HFFc6 (cell line): ENCODE results near the gene FOSL1. TPM values are rescaled to one million over a fixed set of nuclear protein-coding genes. Genes with fewer than 3 reads are reported as not detected.

Experiments used
- DNase-seq: peaks from one replicate; pipeline ENCODE4 v3.0.0-alpha.2; 2018
- H3K27ac Mint-ChIP-seq: 2 replicates; pipeline ENCODE4 v1.8.0; 2020; ENCODE audit warnings: mild to moderate bottlenecking, mixed read lengths
- H3K27me3 Mint-ChIP-seq: 2 replicates; pipeline ENCODE4 v1.8.0; 2021; ENCODE audit warnings: mild to moderate bottlenecking, moderate library complexity, mixed read lengths; ENCODE audit not compliant: insufficient read depth
- H3K36me3 Mint-ChIP-seq: 2 replicates; pipeline ENCODE4 v1.8.0; 2021; ENCODE audit warnings: low read depth, mixed read lengths
- H3K4me1 Mint-ChIP-seq: 2 replicates; pipeline ENCODE4 v1.8.0; 2020; ENCODE audit warnings: low read depth, mixed read lengths
- H3K4me3 Mint-ChIP-seq: 2 replicates; pipeline ENCODE4 v1.8.0; 2020; ENCODE audit warnings: mild to moderate bottlenecking, moderate library complexity, mixed read lengths
- H3K9me3 Mint-ChIP-seq: 2 replicates; pipeline ENCODE4 v1.8.0; 2020; ENCODE audit warnings: mild to moderate bottlenecking, mixed read lengths
- total RNA-seq, 6 experiments: library from RNA; stranded (reverse); fragmentation: NEBNext Ultra II Directional; extraction: Animal tissue kit (Norgen Biotek cat#: 25700); gene quantifications; 2 replicates in 1 of 6; 3 replicates in 5 of 6; pipeline ENCODE4 v1.2.3, GENCODE V29; 2021
- TF ChIP-seq, protein P1 (sequence below): fragments of 200-600 bp; sonication (generic); IDR thresholded peaks from 2 replicates; pipeline ENCODE4 v1.5.0; 2021; ENCODE audit warnings: antibody characterized with exemption, mild to moderate bottlenecking

The FOSL1 gene
- total RNA-seq, 6 experiments from 2014 or later = 134 to 275 (median 234) TPM

DNA sequence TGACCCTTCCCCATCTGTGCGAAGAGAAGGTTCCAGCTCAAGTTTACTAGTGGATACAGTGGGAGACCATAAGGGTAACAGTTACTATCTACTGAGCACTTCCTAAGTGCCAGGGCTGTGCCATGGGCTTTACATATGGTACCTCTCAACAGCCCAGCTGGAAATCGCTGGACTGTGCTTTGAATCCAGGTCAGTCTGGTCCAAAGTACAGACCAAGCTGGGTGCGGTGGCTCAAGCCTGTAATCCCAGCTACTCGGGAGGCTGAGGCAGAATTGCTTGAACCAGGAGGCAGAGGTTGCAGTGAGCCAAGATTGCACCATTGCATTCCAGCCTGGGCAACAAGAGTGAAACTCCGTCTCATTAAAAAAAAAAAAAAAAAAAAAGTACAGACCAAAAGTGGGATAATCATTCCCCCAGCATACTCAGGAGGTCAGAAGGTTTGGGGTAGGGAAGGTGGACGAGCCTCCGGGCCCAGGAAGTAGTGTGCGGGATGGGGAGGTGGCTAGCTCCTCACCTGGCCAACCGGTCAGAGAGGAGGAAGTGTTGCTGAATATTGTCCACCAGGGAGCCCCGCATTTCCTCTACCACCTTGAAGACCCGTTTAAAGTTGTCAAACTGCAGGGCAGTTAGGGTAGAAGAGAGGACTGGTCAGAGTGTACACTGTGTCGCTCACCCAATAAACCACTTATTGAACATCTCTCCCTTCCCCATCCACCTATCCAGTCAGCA is 14.2 kb downstream of the FOSL1 start:
- Mint-ChIP-seq H3K4me1 (peaks cover 55% of the 10 kb centered on the region), H3K4me3 (peak overlapping the region; percentile 97), H3K27ac (peak overlapping the region; percentile 95), H3K36me3 (peaks cover 21% of the 10 kb centered on the region), H3K27me3 (peaks cover 45% of the 10 kb centered on the region), H3K9me3 (peaks cover 17% of the 10 kb centered on the region)
- no peak for DNase-seq
- TF ChIP-seq, protein P1, sequence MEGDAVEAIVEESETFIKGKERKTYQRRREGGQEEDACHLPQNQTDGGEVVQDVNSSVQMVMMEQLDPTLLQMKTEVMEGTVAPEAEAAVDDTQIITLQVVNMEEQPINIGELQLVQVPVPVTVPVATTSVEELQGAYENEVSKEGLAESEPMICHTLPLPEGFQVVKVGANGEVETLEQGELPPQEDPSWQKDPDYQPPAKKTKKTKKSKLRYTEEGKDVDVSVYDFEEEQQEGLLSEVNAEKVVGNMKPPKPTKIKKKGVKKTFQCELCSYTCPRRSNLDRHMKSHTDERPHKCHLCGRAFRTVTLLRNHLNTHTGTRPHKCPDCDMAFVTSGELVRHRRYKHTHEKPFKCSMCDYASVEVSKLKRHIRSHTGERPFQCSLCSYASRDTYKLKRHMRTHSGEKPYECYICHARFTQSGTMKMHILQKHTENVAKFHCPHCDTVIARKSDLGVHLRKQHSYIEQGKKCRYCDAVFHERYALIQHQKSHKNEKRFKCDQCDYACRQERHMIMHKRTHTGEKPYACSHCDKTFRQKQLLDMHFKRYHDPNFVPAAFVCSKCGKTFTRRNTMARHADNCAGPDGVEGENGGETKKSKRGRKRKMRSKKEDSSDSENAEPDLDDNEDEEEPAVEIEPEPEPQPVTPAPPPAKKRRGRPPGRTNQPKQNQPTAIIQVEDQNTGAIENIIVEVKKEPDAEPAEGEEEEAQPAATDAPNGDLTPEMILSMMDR = no peak; the same call in 1 of the 2 replicates

GRCh38 chr11:65885231-65885630 is 15.0 kb downstream of the FOSL1 start:
- Mint-ChIP-seq H3K9me3 (peaks cover 16% of the 10 kb centered on the region), H3K36me3 (peaks cover 19% of the 10 kb centered on the region)

GRCh38 chr11:65884716-65885092 is 15.5 kb downstream of the FOSL1 start:
- TF ChIP-seq, protein P1 = peak; percentile 100
- Mint-ChIP-seq H3K4me3 (peak overlapping the region; percentile 10; the same call in 1 of the 2 replicates), H3K36me3 (peaks cover 16% of the 10 kb centered on the region), H3K27me3 (peaks cover 36% of the 10 kb centered on the region), H3K4me1 (peaks cover 53% of the 10 kb centered on the region), H3K27ac (peak overlapping the region; percentile 61), H3K9me3 (peaks cover 12% of the 10 kb centered on the region)
- peak; percentile 58 for DNase-seq

More at GRCh38 chr11:65885231-65885630, 15.0 kb downstream of the FOSL1 start:
- Mint-ChIP-seq H3K27ac (no peak overlapping the region), H3K4me3 (no peak overlapping the region), H3K27me3 (peaks cover 39% of the 10 kb centered on the region), H3K4me1 (peaks cover 58% of the 10 kb centered on the region)
- TF ChIP-seq, protein P1 = no peak
- no peak for DNase-seq

- Mint-ChIP-seq H3K4me1 (peaks cover 46% of the 10 kb centered on the region), H3K9me3 (peaks cover 9% of the 10 kb centered on the region), H3K27ac (peak overlapping the region; percentile 61), H3K36me3 (peaks cover 16% of the 10 kb centered on the region), H3K4me3 (peak overlapping the region; percentile 10; the same call in 1 of the 2 replicates), H3K27me3 (peaks cover 29% of the 10 kb centered on the region)
- no peak for DNase-seq
- TF ChIP-seq, protein P1 = no peak
Measured at GRCh38 chr11:65883786-65884715, 16.1 kb downstream of the FOSL1 start.

DNA sequence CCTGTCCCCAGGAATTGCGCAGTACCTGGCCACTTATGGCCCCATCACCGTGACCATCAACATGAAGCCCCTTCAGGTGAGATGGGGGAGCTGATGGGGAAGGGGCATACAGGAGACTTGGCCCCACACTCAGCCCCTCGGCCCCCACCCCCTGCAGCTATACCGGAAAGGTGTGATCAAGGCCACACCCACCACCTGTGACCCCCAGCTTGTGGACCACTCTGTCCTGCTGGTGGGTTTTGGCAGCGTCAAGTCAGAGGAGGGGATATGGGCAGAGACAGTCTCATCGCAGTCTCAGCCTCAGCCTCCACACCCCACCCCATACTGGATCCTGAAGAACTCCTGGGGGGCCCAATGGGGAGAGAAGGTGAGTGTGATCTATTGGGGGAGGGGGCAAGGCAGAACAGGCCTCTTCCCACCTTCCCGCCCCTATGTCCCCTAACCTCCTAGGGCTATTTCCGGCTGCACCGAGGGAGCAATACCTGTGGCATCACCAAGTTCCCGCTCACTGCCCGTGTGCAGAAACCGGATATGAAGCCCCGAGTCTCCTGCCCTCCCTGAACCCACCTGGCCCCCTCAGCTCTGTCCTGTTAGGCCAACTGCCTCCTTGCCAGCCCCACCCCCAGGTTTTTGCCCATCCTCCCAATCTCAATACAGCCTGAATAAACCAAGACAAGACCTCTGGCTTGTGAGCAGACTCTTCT is 17.0 kb downstream of the FOSL1 start:
- no peak for DNase-seq
- peaks cover 22% of the 10 kb centered on the region for H3K27me3 Mint-ChIP-seq
- 0 out of 2 replicates have a peak, but pooled peaks cover 4% of the 10 kb centered on the region for H3K9me3 Mint-ChIP-seq
- peaks cover 16% of the 10 kb centered on the region for H3K36me3 Mint-ChIP-seq
- TF ChIP-seq, protein P1 = no peak
- H3K4me3 Mint-ChIP-seq = no peak overlapping the region
- H3K27ac Mint-ChIP-seq = no peak overlapping the region
- H3K4me1 Mint-ChIP-seq = peaks cover 41% of the 10 kb centered on the region
